GM23338 (cell line): ENCODE measurements around the gene SNN.

Experiments
- EZH2phosphoT487 ChIP-seq: fragments of 200-600 bp; sonication (generic); IDR thresholded peaks from one replicate; pipeline ENCODE4 v1.8.1; 2018; ENCODE audit warnings: antibody characterized with exemption; ENCODE audit not compliant: unreplicated experiment
- POLR2AphosphoS5 ChIP-seq: IDR thresholded peaks from 2 replicates; pipeline ENCODE4 v1.6.1; 2016; ENCODE audit warnings: antibody characterized with exemption, low read depth
- TF ChIP-seq, protein P1 (sequence below), 2 experiments: fragments of 200-600 bp in 1 of 2; sonication (generic) in 1 of 2; conservative IDR thresholded peaks; 2 replicates each; pipeline versions ENCODE4 v1.5.1 to v1.6.1; 2016 to 2017; ENCODE audit warnings: antibody characterized with exemption in 2 of 2, low read depth in 2 of 2, mild to moderate bottlenecking in 2 of 2, moderate library complexity in 1 of 2
- TF ChIP-seq, protein P2 (sequence below): IDR thresholded peaks from one replicate; pipeline ENCODE4 v1.6.1; 2018; ENCODE audit warnings: antibody characterized with exemption; ENCODE audit not compliant: unreplicated experiment

DNA sequence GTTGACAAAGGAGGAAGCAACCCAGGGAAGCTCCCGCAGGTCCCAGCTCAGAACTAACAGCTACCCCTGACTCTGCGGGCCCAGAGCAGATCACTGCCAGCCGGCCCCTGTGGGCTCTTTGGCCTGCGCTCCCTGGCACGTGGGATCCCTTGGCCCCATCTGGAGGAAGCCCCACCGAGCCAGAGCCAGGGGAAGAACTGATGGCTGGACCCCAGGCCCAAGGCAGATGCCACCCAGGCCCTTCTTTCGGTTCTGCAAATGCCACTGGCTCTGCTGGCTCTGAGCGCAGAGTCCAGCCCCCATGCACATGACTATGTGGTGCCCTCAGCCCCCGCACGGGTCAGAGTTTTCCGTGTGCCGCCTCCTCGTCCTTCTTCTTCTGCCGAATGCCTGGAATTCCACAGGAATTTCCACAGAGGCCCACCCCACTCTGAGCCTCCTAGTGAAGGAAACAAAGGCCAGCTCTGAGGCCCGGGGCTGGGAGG lies 35.8 kb upstream of the SNN start:
- TF ChIP-seq, protein P1, sequence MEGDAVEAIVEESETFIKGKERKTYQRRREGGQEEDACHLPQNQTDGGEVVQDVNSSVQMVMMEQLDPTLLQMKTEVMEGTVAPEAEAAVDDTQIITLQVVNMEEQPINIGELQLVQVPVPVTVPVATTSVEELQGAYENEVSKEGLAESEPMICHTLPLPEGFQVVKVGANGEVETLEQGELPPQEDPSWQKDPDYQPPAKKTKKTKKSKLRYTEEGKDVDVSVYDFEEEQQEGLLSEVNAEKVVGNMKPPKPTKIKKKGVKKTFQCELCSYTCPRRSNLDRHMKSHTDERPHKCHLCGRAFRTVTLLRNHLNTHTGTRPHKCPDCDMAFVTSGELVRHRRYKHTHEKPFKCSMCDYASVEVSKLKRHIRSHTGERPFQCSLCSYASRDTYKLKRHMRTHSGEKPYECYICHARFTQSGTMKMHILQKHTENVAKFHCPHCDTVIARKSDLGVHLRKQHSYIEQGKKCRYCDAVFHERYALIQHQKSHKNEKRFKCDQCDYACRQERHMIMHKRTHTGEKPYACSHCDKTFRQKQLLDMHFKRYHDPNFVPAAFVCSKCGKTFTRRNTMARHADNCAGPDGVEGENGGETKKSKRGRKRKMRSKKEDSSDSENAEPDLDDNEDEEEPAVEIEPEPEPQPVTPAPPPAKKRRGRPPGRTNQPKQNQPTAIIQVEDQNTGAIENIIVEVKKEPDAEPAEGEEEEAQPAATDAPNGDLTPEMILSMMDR (conservative IDR thresholded peaks at IDR 0.05; ENCODE audit: low read depth in 2 of 2) = no peak
- TF ChIP-seq EZH2phosphoT487 (no peak), POLR2AphosphoS5 (no peak)
- TF ChIP-seq, protein P2, sequence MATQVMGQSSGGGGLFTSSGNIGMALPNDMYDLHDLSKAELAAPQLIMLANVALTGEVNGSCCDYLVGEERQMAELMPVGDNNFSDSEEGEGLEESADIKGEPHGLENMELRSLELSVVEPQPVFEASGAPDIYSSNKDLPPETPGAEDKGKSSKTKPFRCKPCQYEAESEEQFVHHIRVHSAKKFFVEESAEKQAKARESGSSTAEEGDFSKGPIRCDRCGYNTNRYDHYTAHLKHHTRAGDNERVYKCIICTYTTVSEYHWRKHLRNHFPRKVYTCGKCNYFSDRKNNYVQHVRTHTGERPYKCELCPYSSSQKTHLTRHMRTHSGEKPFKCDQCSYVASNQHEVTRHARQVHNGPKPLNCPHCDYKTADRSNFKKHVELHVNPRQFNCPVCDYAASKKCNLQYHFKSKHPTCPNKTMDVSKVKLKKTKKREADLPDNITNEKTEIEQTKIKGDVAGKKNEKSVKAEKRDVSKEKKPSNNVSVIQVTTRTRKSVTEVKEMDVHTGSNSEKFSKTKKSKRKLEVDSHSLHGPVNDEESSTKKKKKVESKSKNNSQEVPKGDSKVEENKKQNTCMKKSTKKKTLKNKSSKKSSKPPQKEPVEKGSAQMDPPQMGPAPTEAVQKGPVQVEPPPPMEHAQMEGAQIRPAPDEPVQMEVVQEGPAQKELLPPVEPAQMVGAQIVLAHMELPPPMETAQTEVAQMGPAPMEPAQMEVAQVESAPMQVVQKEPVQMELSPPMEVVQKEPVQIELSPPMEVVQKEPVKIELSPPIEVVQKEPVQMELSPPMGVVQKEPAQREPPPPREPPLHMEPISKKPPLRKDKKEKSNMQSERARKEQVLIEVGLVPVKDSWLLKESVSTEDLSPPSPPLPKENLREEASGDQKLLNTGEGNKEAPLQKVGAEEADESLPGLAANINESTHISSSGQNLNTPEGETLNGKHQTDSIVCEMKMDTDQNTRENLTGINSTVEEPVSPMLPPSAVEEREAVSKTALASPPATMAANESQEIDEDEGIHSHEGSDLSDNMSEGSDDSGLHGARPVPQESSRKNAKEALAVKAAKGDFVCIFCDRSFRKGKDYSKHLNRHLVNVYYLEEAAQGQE = no peak
